ENCODE measurements around the gene UBE2L3. TPM values are rescaled to one million over a fixed set of nuclear protein-coding genes. Genes with fewer than 3 reads are reported as not detected.
"Not testable (repeated sequence)": the region's sequence is repeated elsewhere in the genome, so short reads cannot be mapped to it uniquely, and the experiment has no call there.

Gene UBE2L3
- polyA plus RNA-seq, 1 donor = 54.9 TPM

- H3K4me3 ChIP-seq (ENCODE audit: low read length) = no peak overlapping the region
- DNase-seq = no peak
- H3K4me1 ChIP-seq (ENCODE audit: control insufficient read depth, insufficient read depth, low read length) = no peaks in the 10 kb centered on the region
- WGBS (ENCODE audit: insufficient coverage, low lambda C conversion rate) = 91% methylated on average over 4 of the region's 4 CpGs
- no peak overlapping the region for H3K27ac ChIP-seq (ENCODE audit: low read length)
- H3K36me3 ChIP-seq (ENCODE audit: control insufficient read depth, insufficient read depth, low read length) = peaks cover 32% of the 10 kb centered on the region
- no peaks in the 10 kb centered on the region for H3K9me3 ChIP-seq (ENCODE audit: control insufficient read depth, low read depth, low read length)
- no peaks in the 10 kb centered on the region for H3K27me3 ChIP-seq (ENCODE audit: control insufficient read depth, insufficient read depth, low read length)
Observed at GRCh38 chr22:21587803-21588611, 20.5 kb downstream of the UBE2L3 start.

GRCh38 chr22:21589396-21589795 is 21.9 kb downstream of the UBE2L3 start:
- H3K27ac ChIP-seq (ENCODE audit: low read length) = no peak overlapping the region
- H3K36me3 ChIP-seq (ENCODE audit: control insufficient read depth, insufficient read depth, low read length) = peaks cover 44% of the 10 kb centered on the region
- DNase-seq = no peak
- H3K4me3 ChIP-seq (ENCODE audit: low read length) = no peak overlapping the region
- no peaks in the 10 kb centered on the region for H3K4me1 ChIP-seq (ENCODE audit: control insufficient read depth, insufficient read depth, low read length)
- no peaks in the 10 kb centered on the region for H3K9me3 ChIP-seq (ENCODE audit: control insufficient read depth, low read depth, low read length)
- WGBS (ENCODE audit: insufficient coverage, low lambda C conversion rate) = no CpG with 5 or more reads among the region's 8 CpGs
- no peaks in the 10 kb centered on the region for H3K27me3 ChIP-seq (ENCODE audit: control insufficient read depth, insufficient read depth, low read length)

- no CpG with 5 or more reads among the region's 9 CpGs for WGBS (ENCODE audit: insufficient coverage, low lambda C conversion rate)
- H3K4me1 ChIP-seq (ENCODE audit: control insufficient read depth, insufficient read depth, low read length) = no peaks in the 10 kb centered on the region
Observed at GRCh38 chr22:21590809-21591641, 23.5 kb downstream of the UBE2L3 start.

GRCh38 chr22:21591695-21592094 is 24.2 kb downstream of the UBE2L3 start:
- Histone ChIP-seq H3K4me1 (ENCODE audit: control insufficient read depth, insufficient read depth, low read length) (no peaks in the 10 kb centered on the region), H3K27ac (ENCODE audit: low read length) (no peak overlapping the region), H3K4me3 (ENCODE audit: low read length) (no peak overlapping the region), H3K27me3 (ENCODE audit: control insufficient read depth, insufficient read depth, low read length) (no peaks in the 10 kb centered on the region), H3K9me3 (ENCODE audit: control insufficient read depth, low read depth, low read length) (no peaks in the 10 kb centered on the region), H3K36me3 (ENCODE audit: control insufficient read depth, insufficient read depth, low read length) (peaks cover 55% of the 10 kb centered on the region)
- no peak for DNase-seq
- WGBS (ENCODE audit: insufficient coverage, low lambda C conversion rate) = no CpG with 5 or more reads among the region's 9 CpGs

More at GRCh38 chr22:21590809-21591641, 23.5 kb downstream of the UBE2L3 start:
- Histone ChIP-seq H3K27me3 (ENCODE audit: control insufficient read depth, insufficient read depth, low read length) (no peaks in the 10 kb centered on the region), H3K36me3 (ENCODE audit: control insufficient read depth, insufficient read depth, low read length) (peaks cover 51% of the 10 kb centered on the region), H3K27ac (ENCODE audit: low read length) (no peak overlapping the region), H3K4me3 (ENCODE audit: low read length) (no peak overlapping the region), H3K9me3 (ENCODE audit: control insufficient read depth, low read depth, low read length) (no peaks in the 10 kb centered on the region)
- DNase-seq = no peak

- Histone ChIP-seq H3K27ac (ENCODE audit: low read length) (no peak overlapping the region), H3K4me1 (ENCODE audit: control insufficient read depth, insufficient read depth, low read length) (no peaks in the 10 kb centered on the region), H3K36me3 (ENCODE audit: control insufficient read depth, insufficient read depth, low read length) (peaks cover 58% of the 10 kb centered on the region), H3K4me3 (ENCODE audit: low read length) (no peak overlapping the region), H3K27me3 (ENCODE audit: control insufficient read depth, insufficient read depth, low read length) (no peaks in the 10 kb centered on the region), H3K9me3 (ENCODE audit: control insufficient read depth, low read depth, low read length) (no peaks in the 10 kb centered on the region)
- no CpG with 5 or more reads among the region's 3 CpGs for WGBS (ENCODE audit: insufficient coverage, low lambda C conversion rate)
- DNase-seq = no peak
Observed at GRCh38 chr22:21592422-21592821, 24.9 kb downstream of the UBE2L3 start.

- Histone ChIP-seq H3K4me1 (ENCODE audit: control insufficient read depth, insufficient read depth, low read length) (no peaks in the 10 kb centered on the region), H3K36me3 (ENCODE audit: control insufficient read depth, insufficient read depth, low read length) (peaks cover 53% of the 10 kb centered on the region), H3K27ac (ENCODE audit: low read length) (no peak overlapping the region), H3K9me3 (ENCODE audit: control insufficient read depth, low read depth, low read length) (no peaks in the 10 kb centered on the region), H3K27me3 (ENCODE audit: control insufficient read depth, insufficient read depth, low read length) (no peaks in the 10 kb centered on the region), H3K4me3 (ENCODE audit: low read length) (no peak overlapping the region)
- WGBS (ENCODE audit: insufficient coverage, low lambda C conversion rate) = 69% methylated on average over 2 of the region's 11 CpGs
- DNase-seq = no peak
Observed at GRCh38 chr22:21593406-21594232, 26.1 kb downstream of the UBE2L3 start.

- Histone ChIP-seq H3K27ac (ENCODE audit: low read length) (no peak overlapping the region), H3K27me3 (ENCODE audit: control insufficient read depth, insufficient read depth, low read length) (no peaks in the 10 kb centered on the region), H3K4me3 (ENCODE audit: low read length) (no peak overlapping the region), H3K4me1 (ENCODE audit: control insufficient read depth, insufficient read depth, low read length) (no peaks in the 10 kb centered on the region), H3K36me3 (ENCODE audit: control insufficient read depth, insufficient read depth, low read length) (peaks cover 51% of the 10 kb centered on the region), H3K9me3 (ENCODE audit: control insufficient read depth, low read depth, low read length) (no peaks in the 10 kb centered on the region)
- no CpG with 5 or more reads among the region's 5 CpGs for WGBS (ENCODE audit: insufficient coverage, low lambda C conversion rate)
- DNase-seq = no peak
Observed at GRCh38 chr22:21594865-21595452, 27.4 kb downstream of the UBE2L3 start.

- not testable (repeated sequence) for H3K4me1 ChIP-seq (ENCODE audit: control insufficient read depth, insufficient read depth, low read length); H3K9me3 ChIP-seq (ENCODE audit: control insufficient read depth, low read depth, low read length); H3K27ac ChIP-seq (ENCODE audit: low read length); H3K27me3 ChIP-seq (ENCODE audit: control insufficient read depth, insufficient read depth, low read length); H3K4me3 ChIP-seq (ENCODE audit: low read length); DNase-seq
- 80% methylated on average over 1 of the region's 13 CpGs for WGBS (ENCODE audit: insufficient coverage, low lambda C conversion rate)
- peaks cover 51% of the 10 kb centered on the region for H3K36me3 ChIP-seq (ENCODE audit: control insufficient read depth, insufficient read depth, low read length)
Observed at GRCh38 chr22:21596356-21597135, 29.0 kb downstream of the UBE2L3 start.

- 100% methylated on average over 1 of the region's 3 CpGs for WGBS (ENCODE audit: insufficient coverage, low lambda C conversion rate)
- DNase-seq = no peak
- no peak overlapping the region for H3K27ac ChIP-seq (ENCODE audit: low read length)
- H3K36me3 ChIP-seq (ENCODE audit: control insufficient read depth, insufficient read depth, low read length) = peaks cover 40% of the 10 kb centered on the region
- no peaks in the 10 kb centered on the region for H3K27me3 ChIP-seq (ENCODE audit: control insufficient read depth, insufficient read depth, low read length)
- H3K9me3 ChIP-seq (ENCODE audit: control insufficient read depth, low read depth, low read length) = no peaks in the 10 kb centered on the region
- no peaks in the 10 kb centered on the region for H3K4me1 ChIP-seq (ENCODE audit: control insufficient read depth, insufficient read depth, low read length)
- H3K4me3 ChIP-seq (ENCODE audit: low read length) = no peak overlapping the region
Observed at GRCh38 chr22:21598302-21598701, 30.8 kb downstream of the UBE2L3 start.

Measured in large intestine (tissue), 3 donors.